Adrenal gland (tissue), 12 donors: Measurements from ENCODE around the gene SDK2. TPM values are rescaled to one million over a fixed set of nuclear protein-coding genes. Genes with fewer than 3 reads are reported as not detected.

ENCODE experiments used
- DNase-seq, 7 donors: peaks; one replicate each; pipeline ENCODE4 v3.0.0-alpha.2; 2019 to 2020
- H3K27ac ChIP-seq, 5 donors: fragments of 200-600 bp; sonication (generic) in 4 of 5; 1 replicate in 3 of 5; 2 replicates in 2 of 5; pipeline versions ENCODE4 v1.5.1 to v1.8.0; 2016 to 2020; ENCODE audit warnings: mild to moderate bottlenecking in 1 of 5
- H3K27me3 ChIP-seq: fragments of 200-600 bp; 2 replicates; pipeline ENCODE4 v1.8.0; 2021
- H3K36me3 ChIP-seq, 2 donors: fragments of 200-600 bp; replicated peaks in 1 of 2; 1 replicate in 1 of 2; 2 replicates in 1 of 2; pipeline versions ENCODE4 v1.5.1 to v1.8.0; 2018 to 2022
- H3K4me1 ChIP-seq, 2 donors: fragments of 200-600 bp; replicated peaks in 1 of 2; 1 replicate in 1 of 2; 2 replicates in 1 of 2; pipeline versions ENCODE4 v1.5.1 to v1.8.0; 2018 to 2021
- H3K4me3 ChIP-seq, 4 donors: fragments of 200-600 bp; sonication (generic) in 3 of 4; one replicate each; pipeline ENCODE4 v1.5.1; 2016 to 2018
- H3K9me3 ChIP-seq, 3 donors: fragments of 200-600 bp; sonication (generic) in 1 of 3; replicated peaks in 1 of 3; 1 replicate in 2 of 3; 2 replicates in 1 of 3; pipeline versions ENCODE4 v1.5.1 to v1.8.0; 2016 to 2021
- CTCF ChIP-seq, 6 experiments: fragments of 450-650 bp in 4 of 6; fragments of 200-600 bp in 2 of 6; sonication (generic) in 1 of 6; IDR thresholded peaks; 1 replicate in 5 of 6; 2 replicates in 1 of 6; pipeline versions ENCODE4 v1.5.1 to v1.8.0; 2016 to 2021; ENCODE audit warnings: antibody characterized with exemption in 6 of 6, mild to moderate bottlenecking in 2 of 6, moderate library complexity in 1 of 6
- POLR2A ChIP-seq, 2 donors: fragments of 450-650 bp; IDR thresholded peaks; one replicate each; pipeline ENCODE4 v1.6.1; 2017; ENCODE audit warnings: antibody characterized with exemption in 2 of 2, mild to moderate bottlenecking in 2 of 2, moderate library complexity in 1 of 2
- WGBS, 4 donors: extraction: QIAGEN DNeasy Blood & Tissue Kit in 2 of 4; methylation state at CpG; one replicate each; pipeline versions ENCODE4 v1.1.5 to v1.1.7; 2013 to 2017; 5-methylcytosine and 5-hydroxymethylcytosine counted together
- intact Hi-C, 2 donors: fragments of 100-400 bp; cut with DNase I; formaldehyde crosslinking; loops; one replicate each; pipeline versions ENCODE4 v1.14.1 to v1.15.0; 2022 to 2023
- polyA plus RNA-seq, 3 donors: library from polyadenylated mRNA; stranded (reverse); fragments of 200-250 nt in 2 of 3; fragments of 350-450 nt in 1 of 3; fragmentation: Illumina TruSeq in 1 of 3; extraction: RNeasy Lipid Tissue Mini Kit (QIAGEN cat#74804) in 1 of 3; gene quantifications; one replicate each; pipeline ENCODE4 v1.2.3, GENCODE V29; 2013 to 2014
- total RNA-seq, 9 donors: library from RNA; depleted of rRNA in 4 of 9; stranded (reverse); fragments of >200 nt in 4 of 9; fragments of 120-200 nt in 1 of 9; fragmentation: NEBNext Ultra II Directional in 1 of 9; extraction: Animal tissue kit (Norgen Biotek cat#: 25700) in 1 of 9; gene quantifications; one replicate each; pipeline versions ENCODE4 v1.1.0 to v1.2.4, GENCODE V29; 2013 to 2023
- donor health status: healthy with polysubstance abuse.
- donor health status: Bipolar disorder and iron deficiency.
- donor health status: DM: yes; HTN: yes; CAD: no.
- donor health status: DM: no; HTN: no; CAD: no.
- donor health status: DM: no; HTN: no; CAD: no.
- donor health status: DM: yes; HTN: yes; CAD: no.

Gene SDK2
- total and polyA plus RNA-seq, 12 donors, result 0.27 to 2.1 (median 0.84) TPM

GRCh38 chr17:73471924-73472323 lies 172.3 kb downstream of the SDK2 start:
- H3K27me3 ChIP-seq, result no peaks in the 10 kb centered on the region
- no peak overlapping the region for H3K27ac ChIP-seq
- intact Hi-C loops, result loop anchor here in 1 of 2 donors (10.0 kb wide), 1 partner anchor 63 kb away; no protein-coding TSS in a partner anchor
- no peak for DNase-seq
- H3K4me3 ChIP-seq, result no peak overlapping the region
- 88 to 92% (median 91%) methylated on average over 2 to 12 of the region's 12 CpGs for WGBS, 4 donors
- H3K9me3 ChIP-seq, result no peaks in the 10 kb centered on the region
- no peak for TF ChIP-seq POLR2A (IDR thresholded peaks at IDR 0.05)
- TF ChIP-seq CTCF (IDR thresholded peaks at IDR 0.05), result no peak
- H3K4me1 ChIP-seq, result peaks cover 0 to 5% of the 10 kb centered on the region in 2 donors
- no peaks in the 10 kb centered on the region for H3K36me3 ChIP-seq

DNA sequence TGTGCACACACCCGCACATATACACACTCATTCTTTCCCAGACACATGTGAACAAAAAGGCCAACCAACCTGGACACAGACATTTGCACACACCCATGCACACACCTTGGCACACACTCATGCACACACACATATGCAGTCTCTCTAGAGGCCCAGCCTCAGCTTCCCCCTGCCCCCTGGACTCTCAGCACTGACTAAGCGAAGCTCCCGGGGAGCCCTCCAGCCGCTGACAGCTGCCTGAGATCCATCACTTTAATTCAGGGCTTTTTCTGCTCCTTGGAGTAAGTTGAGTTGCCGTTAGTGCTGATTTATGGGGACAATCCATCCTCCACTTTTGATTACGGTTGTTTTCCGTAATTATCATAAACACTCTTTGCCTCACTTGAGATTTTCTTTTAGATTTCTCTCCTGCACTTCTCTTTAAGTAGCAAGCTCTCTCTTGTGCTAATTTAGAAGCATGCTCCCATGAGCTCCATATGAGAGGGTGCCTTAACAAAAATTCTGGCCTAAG lies 173.9 kb downstream of the SDK2 start:
- no peak overlapping the region for H3K4me3 ChIP-seq
- intact Hi-C loops, result loop anchor here in 1 of 2 donors (10.0 kb wide), 1 partner anchor 64 kb away; no protein-coding TSS in a partner anchor

DNA sequence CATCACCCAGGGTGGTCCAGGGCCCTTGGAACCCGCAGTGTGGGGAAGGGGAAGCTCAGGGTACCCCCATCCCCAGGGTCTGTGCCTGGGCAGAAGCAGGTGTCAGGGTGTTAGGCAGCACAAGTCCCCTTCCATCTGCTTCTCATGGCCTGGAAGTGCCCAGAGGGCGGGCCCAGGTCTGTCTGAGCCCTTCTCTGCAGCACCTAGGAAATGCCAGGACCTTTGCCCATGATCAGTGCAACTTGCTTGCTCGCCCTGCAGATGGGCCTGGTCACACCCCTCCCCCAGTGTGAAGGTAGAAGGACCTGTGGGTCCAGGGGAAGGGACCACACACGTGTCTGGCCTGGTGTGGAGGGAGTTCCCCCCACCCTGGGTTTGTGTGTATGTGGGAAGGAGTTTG lies 174.9 kb downstream of the SDK2 start:
- Histone ChIP-seq H3K27ac (no peak overlapping the region), H3K36me3 (no peaks in the 10 kb centered on the region), H3K4me3 (no peak overlapping the region), H3K9me3 (no peaks in the 10 kb centered on the region), H3K27me3 (no peaks in the 10 kb centered on the region), H3K4me1 (peaks cover 0 to 4% of the 10 kb centered on the region in 2 donors)
- intact Hi-C loops, result no loop called here
- DNase-seq, result no peak
- WGBS, 4 donors, result 88 to 100% (median 89%) methylated on average over 2 to 4 of the region's 4 CpGs
- no peak for TF ChIP-seq CTCF (IDR thresholded peaks at IDR 0.05)
- TF ChIP-seq POLR2A (IDR thresholded peaks at IDR 0.05), result no peak

More for the DNA sequence above, 173.9 kb downstream of the SDK2 start:
- Histone ChIP-seq H3K27ac (no peak overlapping the region), H3K36me3 (no peaks in the 10 kb centered on the region), H3K9me3 (no peaks in the 10 kb centered on the region), H3K27me3 (no peaks in the 10 kb centered on the region), H3K4me1 (peaks cover 0 to 5% of the 10 kb centered on the region in 2 donors)
- TF ChIP-seq CTCF (IDR thresholded peaks at IDR 0.05) (no peak), POLR2A (IDR thresholded peaks at IDR 0.05) (no peak)
- DNase-seq, result no peak
- WGBS, 4 donors, result 77 to 89% (median 83%) methylated on average over 7 of the region's 7 CpGs

- no peaks in the 10 kb centered on the region for H3K36me3 ChIP-seq
- no peaks in the 10 kb centered on the region for H3K9me3 ChIP-seq
- no peaks in the 10 kb centered on the region for H3K4me1 ChIP-seq
- no peak for DNase-seq
- H3K4me3 ChIP-seq, result no peak overlapping the region
- no peak for TF ChIP-seq POLR2A (IDR thresholded peaks at IDR 0.05)
- intact Hi-C loops, result no loop called here
- 55 to 76% (median 71%) methylated on average over 5 of the region's 5 CpGs for WGBS, 4 donors
- no peaks in the 10 kb centered on the region for H3K27me3 ChIP-seq
- H3K27ac ChIP-seq, result no peak overlapping the region
These were observed 176.0 kb downstream of the SDK2 start for GRCh38 chr17:73468221-73468620.

DNA sequence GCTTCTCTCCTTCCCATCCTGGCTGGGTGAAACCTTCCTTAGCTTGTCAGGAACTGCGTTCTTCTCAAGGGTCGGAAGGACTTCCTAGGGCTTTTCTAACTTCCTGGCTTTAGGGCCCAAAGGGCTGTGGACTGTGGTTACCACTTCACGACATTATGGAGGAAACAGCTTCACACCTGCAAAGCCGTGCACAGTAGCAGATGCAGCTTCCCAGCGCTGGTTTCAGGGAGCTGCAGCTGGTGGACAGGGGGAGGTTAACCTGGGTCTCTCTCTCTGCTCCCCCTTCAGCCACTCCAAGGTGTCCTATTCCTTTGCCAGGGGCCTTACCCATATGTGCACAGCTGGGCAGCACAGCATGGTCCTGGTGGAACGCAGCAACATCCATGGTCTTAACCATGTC lies 176.6 kb downstream of the SDK2 start:
- Histone ChIP-seq H3K9me3 (no peaks in the 10 kb centered on the region), H3K4me3 (no peak overlapping the region), H3K27me3 (no peaks in the 10 kb centered on the region), H3K27ac (no peak overlapping the region), H3K4me1 (no peaks in the 10 kb centered on the region), H3K36me3 (no peaks in the 10 kb centered on the region)
- 47 to 80% (median 68%) methylated on average over 2 to 6 of the region's 6 CpGs for WGBS, 4 donors
- no peak for TF ChIP-seq POLR2A (IDR thresholded peaks at IDR 0.05)
- TF ChIP-seq CTCF (IDR thresholded peaks at IDR 0.05), result no peak
- intact Hi-C loops, result no loop called here
- no peak for DNase-seq
